Gastrocnemius medialis (tissue), 4 donors: Measurements from ENCODE around the gene GALNT18. TPM values are rescaled to one million over a fixed set of nuclear protein-coding genes. Genes with fewer than 3 reads are reported as not detected.

ENCODE experiments used
- ATAC-seq, 2 donors: fragments of 150-250 bp; one replicate each; pipeline ENCODE4 v1.9.1; 2016
- DNase-seq, 2 donors: peaks; one replicate each; pipeline ENCODE4 v3.0.0-alpha.2; 2019
- H3K27ac ChIP-seq, 4 donors: fragments of 200-600 bp; sonication (generic); 1 replicate in 1 of 4; 2 replicates in 3 of 4; pipeline ENCODE4 v1.5.1; 2016 to 2018; ENCODE audit warnings: mild to moderate bottlenecking in 2 of 4, moderate library complexity in 1 of 4
- H3K27me3 ChIP-seq, 3 donors: fragments of 200-600 bp; sonication (generic) in 2 of 3; 1 replicate in 1 of 3; 2 replicates in 2 of 3; pipeline versions ENCODE4 v1.5.1 to v1.6.0; 2016 to 2019; ENCODE audit warnings: mild to moderate bottlenecking in 1 of 3, moderate library complexity in 1 of 3
- H3K36me3 ChIP-seq, 2 donors: fragments of 200-600 bp; sonication (generic) in 1 of 2; one replicate each; pipeline ENCODE4 v1.5.1; 2017 to 2018
- H3K4me1 ChIP-seq, 2 donors: fragments of 200-600 bp; sonication (generic) in 1 of 2; one replicate each; pipeline ENCODE4 v1.5.1; 2016 to 2017; ENCODE audit warnings: mild to moderate bottlenecking in 2 of 2
- H3K4me3 ChIP-seq, 4 donors: fragments of 200-600 bp; sonication (generic) in 3 of 4; 1 replicate in 1 of 4; 2 replicates in 3 of 4; pipeline ENCODE4 v1.5.1; 2016 to 2019; ENCODE audit warnings: mild to moderate bottlenecking in 2 of 4
- H3K9me3 ChIP-seq, 3 donors: fragments of 200-600 bp; sonication (generic) in 2 of 3; 1 replicate in 1 of 3; 2 replicates in 2 of 3; pipeline ENCODE4 v1.5.1; 2016 to 2019
- POLR2A ChIP-seq, 2 donors: fragments of 450-650 bp; IDR thresholded peaks; one replicate each; pipeline ENCODE4 v1.6.1; 2017; ENCODE audit warnings: antibody characterized with exemption in 2 of 2, mild to moderate bottlenecking in 2 of 2, moderate library complexity in 2 of 2
- in situ Hi-C, 4 donors: fragments of 200-750 bp; cut with MboI; loops; one replicate each; pipeline versions ENCODE4 v1.15.0 to v1.8.0; 2017; ENCODE audit warnings: low sequenced_read_pairs in 4 of 4
- intact Hi-C: fragments of 100-400 bp; cut with DNase I; formaldehyde crosslinking; loops from one replicate; pipeline ENCODE4 v1.15.1; 2023; ENCODE audit warnings: low total_unique reads
- total RNA-seq, 4 donors: library from RNA; depleted of rRNA; stranded (reverse); fragments of >200 nt; gene quantifications; one replicate each; pipeline versions ENCODE4 v1.1.0 to v1.2.3, GENCODE V29; 2016
- TF ChIP-seq, protein P1 (sequence below), 5 experiments: fragments of 450-650 bp in 3 of 5; fragments of 200-600 bp in 2 of 5; sonication (generic) in 2 of 5; IDR thresholded peaks in 4 of 5; conservative IDR thresholded peaks in 1 of 5; 1 replicate in 4 of 5; 2 replicates in 1 of 5; pipeline ENCODE4 v1.5.1; 2016 to 2019; ENCODE audit warnings: antibody characterized with exemption in 5 of 5, mild to moderate bottlenecking in 3 of 5, moderate library complexity in 3 of 5

GALNT18 gene
- total RNA-seq, 4 donors from 2014 or later: 10.5 to 29.2 (median 11.2) TPM

DNA sequence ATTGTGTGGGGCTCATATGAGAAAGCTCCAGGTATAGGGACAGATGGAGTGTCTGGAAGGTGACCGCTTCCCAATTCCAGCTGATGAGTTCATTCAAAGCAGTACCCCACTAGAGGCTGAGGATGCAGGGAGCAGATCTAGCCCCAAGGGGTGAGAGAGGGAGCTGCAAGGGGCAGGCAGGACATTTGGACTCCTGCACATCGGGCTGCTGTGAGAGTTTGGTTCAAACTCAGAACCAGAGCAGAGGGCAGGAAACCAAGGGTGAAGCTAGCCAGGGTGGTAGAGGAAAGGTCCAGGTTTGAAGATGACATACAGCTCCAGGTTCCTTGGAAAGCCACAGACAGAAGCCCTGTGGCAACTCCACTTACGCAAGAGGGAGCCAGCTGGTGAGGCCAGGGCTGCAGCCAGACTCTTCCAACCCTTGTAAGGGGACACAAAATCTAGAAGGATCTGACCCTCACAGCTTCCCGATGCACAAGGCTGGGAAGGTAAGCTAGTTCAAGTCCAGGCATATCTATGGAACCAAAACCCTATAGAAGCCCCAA lies 270.7 kb downstream of the GALNT18 start:
- intact Hi-C loops: no loop called here

DNA sequence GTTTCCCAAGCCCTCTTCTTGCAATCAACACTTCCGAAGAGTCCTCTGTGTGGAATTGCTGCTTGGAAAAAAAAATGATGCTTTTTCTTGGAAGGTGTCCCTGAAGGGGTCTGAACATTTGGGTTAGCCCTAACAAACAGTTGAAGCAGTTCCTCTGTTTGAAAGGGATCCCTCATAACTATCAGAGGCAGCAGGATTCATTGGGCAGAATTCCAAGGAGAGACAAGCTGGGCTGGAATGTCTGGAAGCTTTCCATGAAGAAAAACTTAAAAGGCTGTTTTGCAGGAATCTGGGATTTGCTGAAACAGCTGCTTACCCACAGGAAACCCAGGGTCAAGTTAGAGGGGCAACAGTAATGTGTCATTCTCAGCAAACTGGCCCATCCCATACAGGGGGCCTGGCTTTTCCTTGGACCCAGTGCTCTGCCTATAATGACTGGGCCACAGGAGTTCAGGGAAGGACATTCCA lies 271.9 kb downstream of the GALNT18 start:
- no peaks in the 10 kb centered on the region for H3K9me3 ChIP-seq
- DNase-seq: no peak
- no peaks in the 10 kb centered on the region for H3K36me3 ChIP-seq
- TF ChIP-seq, protein P1, sequence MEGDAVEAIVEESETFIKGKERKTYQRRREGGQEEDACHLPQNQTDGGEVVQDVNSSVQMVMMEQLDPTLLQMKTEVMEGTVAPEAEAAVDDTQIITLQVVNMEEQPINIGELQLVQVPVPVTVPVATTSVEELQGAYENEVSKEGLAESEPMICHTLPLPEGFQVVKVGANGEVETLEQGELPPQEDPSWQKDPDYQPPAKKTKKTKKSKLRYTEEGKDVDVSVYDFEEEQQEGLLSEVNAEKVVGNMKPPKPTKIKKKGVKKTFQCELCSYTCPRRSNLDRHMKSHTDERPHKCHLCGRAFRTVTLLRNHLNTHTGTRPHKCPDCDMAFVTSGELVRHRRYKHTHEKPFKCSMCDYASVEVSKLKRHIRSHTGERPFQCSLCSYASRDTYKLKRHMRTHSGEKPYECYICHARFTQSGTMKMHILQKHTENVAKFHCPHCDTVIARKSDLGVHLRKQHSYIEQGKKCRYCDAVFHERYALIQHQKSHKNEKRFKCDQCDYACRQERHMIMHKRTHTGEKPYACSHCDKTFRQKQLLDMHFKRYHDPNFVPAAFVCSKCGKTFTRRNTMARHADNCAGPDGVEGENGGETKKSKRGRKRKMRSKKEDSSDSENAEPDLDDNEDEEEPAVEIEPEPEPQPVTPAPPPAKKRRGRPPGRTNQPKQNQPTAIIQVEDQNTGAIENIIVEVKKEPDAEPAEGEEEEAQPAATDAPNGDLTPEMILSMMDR (IDR thresholded peaks at IDR 0.05 in 4 of 5, conservative IDR thresholded peaks at IDR 0.05 in 1 of 5): no peak
- no peak for TF ChIP-seq POLR2A (IDR thresholded peaks at IDR 0.05)
- ATAC-seq: no peak
- in situ Hi-C loops (no loop called here), intact Hi-C loops (no loop called here)
- H3K27me3 ChIP-seq: no peaks in the 10 kb centered on the region
- peaks cover 0 to 18% of the 10 kb centered on the region in 2 donors for H3K4me1 ChIP-seq
- no peak overlapping the region for H3K27ac ChIP-seq
- no peak overlapping the region for H3K4me3 ChIP-seq

More for the DNA sequence above, 270.7 kb downstream of the GALNT18 start:
- ATAC-seq (peak; percentile 80 to 88), DNase-seq (peak; percentile 26 to 48)
- Histone ChIP-seq H3K4me1 (peaks cover 0 to 12% of the 10 kb centered on the region in 2 donors), H3K4me3 (no peak overlapping the region), H3K36me3 (no peaks in the 10 kb centered on the region), H3K27ac (no peak overlapping the region), H3K27me3 (no peaks in the 10 kb centered on the region), H3K9me3 (no peaks in the 10 kb centered on the region)
- in situ Hi-C loops: no loop called here
- TF ChIP-seq POLR2A (IDR thresholded peaks at IDR 0.05): no peak
- TF ChIP-seq, protein P1 (IDR thresholded peaks at IDR 0.05 in 4 of 5, conservative IDR thresholded peaks at IDR 0.05 in 1 of 5): no peak

DNA sequence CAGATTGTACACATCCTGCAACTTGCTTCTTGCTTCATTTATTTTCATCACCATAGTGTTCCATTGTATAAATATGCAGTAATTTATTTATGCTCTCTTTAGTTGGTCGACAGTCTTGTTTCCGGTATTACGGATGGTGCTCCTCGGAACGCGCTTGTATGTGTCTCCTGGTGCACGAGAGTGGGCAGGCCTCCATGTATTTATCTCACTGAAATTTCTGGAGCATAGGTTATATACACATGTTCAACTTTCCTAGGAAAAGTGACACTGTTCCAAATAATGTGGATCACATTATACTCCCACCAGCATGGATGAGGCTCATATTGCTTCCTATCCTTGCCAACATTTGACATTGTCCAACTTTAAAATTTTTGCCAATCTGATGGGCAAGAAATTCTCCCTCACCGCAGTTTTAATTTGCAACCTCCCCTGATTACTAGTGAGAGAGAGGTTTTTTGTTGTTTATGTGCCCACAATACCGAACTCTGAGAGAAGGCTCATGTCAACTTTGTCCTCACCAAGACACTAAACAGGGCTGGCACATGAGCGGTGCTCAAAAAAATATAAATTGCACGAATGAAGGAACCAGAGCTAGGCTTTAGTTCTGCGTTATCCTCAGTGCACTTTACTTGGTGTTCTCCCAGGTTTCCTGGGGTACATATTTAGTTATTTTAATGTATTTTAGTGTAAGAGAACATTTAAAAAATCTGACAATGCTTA lies 272.5 kb downstream of the GALNT18 start:
- Histone ChIP-seq H3K27me3 (no peaks in the 10 kb centered on the region), H3K4me1 (peaks cover 0 to 19% of the 10 kb centered on the region in 2 donors), H3K9me3 (no peaks in the 10 kb centered on the region), H3K27ac (no peak overlapping the region), H3K36me3 (no peaks in the 10 kb centered on the region), H3K4me3 (no peak overlapping the region)
- in situ Hi-C loops (no loop called here), intact Hi-C loops (no loop called here)
- ATAC-seq (no peak), DNase-seq (no peak)
- TF ChIP-seq, protein P1 (IDR thresholded peaks at IDR 0.05 in 4 of 5, conservative IDR thresholded peaks at IDR 0.05 in 1 of 5): no peak
- no peak for TF ChIP-seq POLR2A (IDR thresholded peaks at IDR 0.05)

DNA sequence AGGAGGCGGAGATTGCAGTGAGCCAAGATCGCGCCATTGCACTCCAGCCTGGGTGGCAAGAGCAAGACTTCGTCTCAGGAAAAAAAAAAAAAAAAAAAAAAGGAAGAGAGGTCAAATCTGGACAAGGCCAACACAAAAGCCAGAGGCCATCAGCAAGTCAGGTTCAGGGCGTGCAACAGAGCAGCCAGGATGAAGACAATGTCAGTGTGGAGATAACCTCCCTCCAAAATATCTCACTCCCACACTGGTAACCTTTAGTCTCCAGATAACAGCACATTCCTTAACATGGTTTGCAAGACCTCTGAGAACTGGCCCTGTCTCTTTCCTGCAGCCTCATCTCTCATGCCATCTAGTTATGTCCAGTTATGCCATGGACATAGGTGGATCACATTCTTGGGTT lies 273.5 kb downstream of the GALNT18 start:
- H3K9me3 ChIP-seq: no peaks in the 10 kb centered on the region
- H3K36me3 ChIP-seq: no peaks in the 10 kb centered on the region
- in situ Hi-C loops (no loop called here), intact Hi-C loops (no loop called here)
- TF ChIP-seq, protein P1 (IDR thresholded peaks at IDR 0.05 in 4 of 5, conservative IDR thresholded peaks at IDR 0.05 in 1 of 5): no peak
- no peak for TF ChIP-seq POLR2A (IDR thresholded peaks at IDR 0.05)
- DNase-seq (no peak), ATAC-seq (no peak)
- peaks cover 0 to 19% of the 10 kb centered on the region in 2 donors for H3K4me1 ChIP-seq
- H3K27ac ChIP-seq: no peak overlapping the region
- no peaks in the 10 kb centered on the region for H3K27me3 ChIP-seq
- H3K4me3 ChIP-seq: no peak overlapping the region
